GM12891 (cell line): ENCODE data around the gene FPGS.

Source experiments
- POLR2A ChIP-seq: IDR thresholded peaks from 2 replicates; pipeline ENCODE4 v1.6.1; 2011; ENCODE audit warnings: low read depth, low read length, control low read depth
- POLR2AphosphoS5 ChIP-seq: IDR thresholded peaks from 2 replicates; pipeline ENCODE4 v1.6.1; 2011; ENCODE audit warnings: low read depth, low read length, control low read depth
- POU2F2 ChIP-seq: IDR thresholded peaks from 2 replicates; pipeline ENCODE4 v1.6.1; 2011; ENCODE audit warnings: low read depth, mild to moderate bottlenecking, control low read depth, low read length, moderate library complexity
- SPI1 ChIP-seq: IDR thresholded peaks from 2 replicates; pipeline ENCODE4 v1.6.1; 2011; ENCODE audit warnings: low read depth, low read length, control low read depth
- TAF1 ChIP-seq: IDR thresholded peaks from 2 replicates; pipeline ENCODE4 v1.6.1; 2011; ENCODE audit warnings: low read depth, low read length, control low read depth

DNA sequence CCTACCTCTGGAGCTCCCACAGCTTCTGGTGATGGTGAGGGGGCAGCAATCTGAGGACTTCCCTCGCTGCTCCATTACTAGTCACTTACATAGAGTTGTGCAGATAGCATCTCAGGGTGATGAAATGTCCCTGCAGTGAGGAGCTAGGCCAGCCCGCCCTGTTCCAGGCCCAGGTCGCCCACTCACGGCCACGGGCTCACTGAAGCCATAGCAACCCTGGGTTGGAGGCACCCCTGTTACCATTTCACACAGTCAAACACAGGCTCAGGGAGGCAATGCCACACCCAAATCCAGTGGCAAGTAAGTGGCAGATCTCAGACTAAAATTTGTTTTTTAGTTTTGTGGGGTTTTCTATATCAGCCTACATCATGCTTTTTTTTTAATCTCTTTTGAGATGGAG, 43.8 kb upstream of the FPGS start:
- TF ChIP-seq POLR2A: no peak
- no peak for TF ChIP-seq POLR2AphosphoS5
- TF ChIP-seq TAF1: no peak
- no peak for TF ChIP-seq POU2F2
- TF ChIP-seq SPI1: no peak
